Left ventricle myocardium inferior (tissue), 1 donor: ENCODE data around the gene GPR142. TPM values are rescaled to one million over a fixed set of nuclear protein-coding genes. Genes with fewer than 3 reads are reported as not detected.
"Not testable (repeated sequence)": the region's sequence is repeated elsewhere in the genome, so short reads cannot be mapped to it uniquely, and the experiment has no call there.

Experiments used
- DNase-seq: peaks from one replicate; pipeline ENCODE4 v3.0.0-alpha.2; 2020
- H3K27ac ChIP-seq: fragments of 200-600 bp; replicated peaks from 2 replicates; pipeline ENCODE4 v1.8.0; 2021
- H3K27me3 ChIP-seq: fragments of 200-600 bp; 2 replicates; pipeline ENCODE4 v1.8.0; 2021; ENCODE audit warnings: low read depth
- H3K36me3 ChIP-seq: fragments of 200-600 bp; 2 replicates; pipeline ENCODE4 v1.8.0; 2021
- H3K4me1 ChIP-seq: fragments of 200-600 bp; 2 replicates; pipeline ENCODE4 v1.8.0; 2021
- H3K4me3 ChIP-seq: fragments of 200-600 bp; 2 replicates; pipeline ENCODE4 v1.8.0; 2021; ENCODE audit warnings: mild to moderate bottlenecking, moderate library complexity
- H3K9me3 ChIP-seq: fragments of 200-600 bp; replicated peaks from 2 replicates; pipeline ENCODE4 v1.8.0; 2021
- CTCF ChIP-seq: fragments of 200-600 bp; IDR thresholded peaks from 2 replicates; pipeline ENCODE4 v1.8.0; 2021; ENCODE audit warnings: antibody characterized with exemption, mild to moderate bottlenecking, borderline replicate concordance
- intact Hi-C: fragments of 100-400 bp; cut with micrococcal nuclease; formaldehyde crosslinking; loops from one replicate; pipeline ENCODE4 v1.11.0; 2022
- total RNA-seq: library from RNA; stranded (reverse); fragmentation: NEBNext Ultra II Directional; extraction: Animal tissue kit (Norgen Biotek cat#: 25700); gene quantifications from one replicate; pipeline ENCODE4 v1.2.1, GENCODE V29; 2021
- donor health status: DM: no; HTN: yes; CAD: no; lungs with severe emphysema.

Gene GPR142
- total RNA-seq, 1 donor from 2014 or later = not detected

- H3K27me3 ChIP-seq = no peaks in the 10 kb centered on the region
- DNase-seq = no peak
- no peak overlapping the region for H3K4me3 ChIP-seq
- intact Hi-C loops = no loop called here
- H3K27ac ChIP-seq = no peak overlapping the region
- no peaks in the 10 kb centered on the region for H3K36me3 ChIP-seq
- no peak for TF ChIP-seq CTCF
- H3K9me3 ChIP-seq = no peaks in the 10 kb centered on the region
- H3K4me1 ChIP-seq = peaks cover 7% of the 10 kb centered on the region
Observed at GRCh38 chr17:74394977-74395376, 27.7 kb downstream of the GPR142 start.

- Histone ChIP-seq H3K4me1 (peaks cover 7% of the 10 kb centered on the region), H3K4me3 (no peak overlapping the region), H3K27ac (no peak overlapping the region), H3K27me3 (no peaks in the 10 kb centered on the region), H3K36me3 (no peaks in the 10 kb centered on the region), H3K9me3 (no peaks in the 10 kb centered on the region)
- intact Hi-C loops = no loop called here
- no peak for TF ChIP-seq CTCF
- no peak for DNase-seq
Observed at GRCh38 chr17:74396567-74396966, 29.3 kb downstream of the GPR142 start.

GRCh38 chr17:74402048-74402447 lies 34.7 kb downstream of the GPR142 start:
- intact Hi-C loops = no loop called here
- peaks cover 11% of the 10 kb centered on the region for H3K27me3 ChIP-seq
- DNase-seq = no peak
- H3K9me3 ChIP-seq = no peaks in the 10 kb centered on the region
- no peaks in the 10 kb centered on the region for H3K4me1 ChIP-seq
- H3K36me3 ChIP-seq = no peaks in the 10 kb centered on the region
- no peak overlapping the region for H3K27ac ChIP-seq
- TF ChIP-seq CTCF = no peak
- no peak overlapping the region for H3K4me3 ChIP-seq

GRCh38 chr17:74403512-74404137 lies 36.3 kb downstream of the GPR142 start:
- intact Hi-C loops = no loop called here
- Histone ChIP-seq H3K36me3 (no peaks in the 10 kb centered on the region), H3K4me1 (no peaks in the 10 kb centered on the region), H3K9me3 (no peaks in the 10 kb centered on the region), H3K27ac (no peak overlapping the region), H3K27me3 (peaks cover 11% of the 10 kb centered on the region), H3K4me3 (no peak overlapping the region)
- TF ChIP-seq CTCF = no peak
- no peak for DNase-seq

- Histone ChIP-seq H3K27me3 (peaks cover 11% of the 10 kb centered on the region), H3K36me3 (no peaks in the 10 kb centered on the region), H3K27ac (no peak overlapping the region), H3K4me1 (no peaks in the 10 kb centered on the region), H3K9me3 (no peaks in the 10 kb centered on the region), H3K4me3 (no peak overlapping the region)
- DNase-seq = no peak
- intact Hi-C loops = no loop called here
- TF ChIP-seq CTCF = no peak
Observed at GRCh38 chr17:74404218-74404617, 36.9 kb downstream of the GPR142 start.

GRCh38 chr17:74404789-74405188 lies 37.5 kb downstream of the GPR142 start:
- Histone ChIP-seq H3K36me3 (no peaks in the 10 kb centered on the region), H3K9me3 (no peaks in the 10 kb centered on the region), H3K27me3 (peaks cover 11% of the 10 kb centered on the region), H3K27ac (no peak overlapping the region), H3K4me3 (no peak overlapping the region), H3K4me1 (no peaks in the 10 kb centered on the region)
- TF ChIP-seq CTCF = no peak
- no peak for DNase-seq
- intact Hi-C loops = no loop called here

- intact Hi-C loops, H3K4me1 ChIP-seq, H3K36me3 ChIP-seq, DNase-seq, H3K4me3 ChIP-seq, H3K9me3 ChIP-seq, H3K27ac ChIP-seq: not testable (repeated sequence)
- peaks cover 11% of the 10 kb centered on the region for H3K27me3 ChIP-seq
Observed at GRCh38 chr17:74405311-74405710, 38.0 kb downstream of the GPR142 start.
